Measurements from ENCODE around the gene GRAMD4. TPM values are rescaled to one million over a fixed set of nuclear protein-coding genes. Genes with fewer than 3 reads are reported as not detected.
"Not testable (repeated sequence)": the region's sequence is repeated elsewhere in the genome, so short reads cannot be mapped to it uniquely, and the experiment has no call there.

The GRAMD4 gene
- total RNA-seq, 1 donor from 2014 or later, result 85.7 TPM

DNA sequence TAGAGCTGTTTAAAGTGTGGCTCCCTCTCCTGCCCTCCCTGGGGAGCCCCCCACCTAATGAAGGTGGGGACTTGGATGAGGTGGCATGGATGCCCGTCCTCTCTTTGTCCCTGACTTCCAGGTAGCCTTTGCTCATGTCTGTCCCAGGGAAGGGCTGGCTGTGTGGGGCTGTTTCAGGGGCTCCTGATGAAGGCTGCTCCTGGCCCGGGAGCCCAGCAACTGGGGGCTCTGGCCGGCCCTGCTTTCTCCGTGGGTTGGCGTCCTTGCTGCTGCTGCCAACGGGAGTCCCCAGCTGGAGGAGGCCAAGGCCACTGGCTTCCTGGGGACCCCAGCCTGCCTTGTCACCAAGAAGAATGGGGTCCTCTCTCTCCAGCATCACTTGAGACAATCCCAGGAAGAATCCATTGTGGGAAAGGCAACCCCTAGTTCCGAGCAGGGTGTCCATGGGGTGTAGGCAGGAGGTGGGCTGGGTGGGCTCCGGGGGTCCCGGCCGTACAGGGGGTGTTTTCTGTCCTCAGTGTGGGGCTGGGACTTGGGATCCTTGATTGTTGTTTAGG lies 13.2 kb downstream of the GRAMD4 start:
- TF ChIP-seq, protein P1, sequence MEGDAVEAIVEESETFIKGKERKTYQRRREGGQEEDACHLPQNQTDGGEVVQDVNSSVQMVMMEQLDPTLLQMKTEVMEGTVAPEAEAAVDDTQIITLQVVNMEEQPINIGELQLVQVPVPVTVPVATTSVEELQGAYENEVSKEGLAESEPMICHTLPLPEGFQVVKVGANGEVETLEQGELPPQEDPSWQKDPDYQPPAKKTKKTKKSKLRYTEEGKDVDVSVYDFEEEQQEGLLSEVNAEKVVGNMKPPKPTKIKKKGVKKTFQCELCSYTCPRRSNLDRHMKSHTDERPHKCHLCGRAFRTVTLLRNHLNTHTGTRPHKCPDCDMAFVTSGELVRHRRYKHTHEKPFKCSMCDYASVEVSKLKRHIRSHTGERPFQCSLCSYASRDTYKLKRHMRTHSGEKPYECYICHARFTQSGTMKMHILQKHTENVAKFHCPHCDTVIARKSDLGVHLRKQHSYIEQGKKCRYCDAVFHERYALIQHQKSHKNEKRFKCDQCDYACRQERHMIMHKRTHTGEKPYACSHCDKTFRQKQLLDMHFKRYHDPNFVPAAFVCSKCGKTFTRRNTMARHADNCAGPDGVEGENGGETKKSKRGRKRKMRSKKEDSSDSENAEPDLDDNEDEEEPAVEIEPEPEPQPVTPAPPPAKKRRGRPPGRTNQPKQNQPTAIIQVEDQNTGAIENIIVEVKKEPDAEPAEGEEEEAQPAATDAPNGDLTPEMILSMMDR (IDR thresholded peaks at IDR 0.05; ENCODE audit: partially characterized antibody, unreplicated experiment), result no peak
- no peak overlapping the region for H3K4me3 Mint-ChIP-seq (ENCODE audit: unreplicated experiment)

DNA sequence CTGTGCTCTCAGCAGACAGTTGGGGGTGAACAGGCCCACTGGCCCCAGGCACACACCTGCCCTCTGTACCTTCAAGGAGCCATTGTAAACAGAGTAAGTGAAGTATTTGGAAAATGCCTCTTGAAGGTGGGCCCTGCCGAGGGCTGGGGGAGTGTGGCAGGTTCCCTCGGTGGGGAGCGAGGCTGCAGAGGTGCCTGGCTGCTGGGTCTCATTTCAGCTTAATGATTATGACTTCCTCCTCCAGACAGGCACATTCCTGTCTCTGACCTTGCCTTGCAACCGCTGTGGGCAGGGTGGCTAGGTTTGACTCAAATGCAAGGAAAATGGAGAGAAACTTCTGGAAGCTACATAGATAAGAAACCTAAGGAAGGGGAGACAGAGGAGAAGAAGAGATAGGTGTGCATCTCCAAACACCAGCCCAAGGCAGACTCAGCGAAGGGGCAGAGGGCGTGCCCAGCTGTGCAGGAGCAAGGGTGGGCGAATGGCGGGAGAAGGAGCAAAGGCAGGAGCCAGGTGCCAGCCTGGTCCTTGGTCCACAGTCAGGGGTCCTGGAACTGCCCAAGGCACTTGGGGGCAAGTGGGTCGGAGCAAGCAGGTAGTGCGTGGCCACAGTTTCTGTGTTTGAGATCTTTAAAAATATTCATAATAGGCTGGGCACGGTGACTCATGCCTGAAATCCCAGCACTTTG lies 14.0 kb downstream of the GRAMD4 start:
- peak overlapping the region; percentile 36 for H3K27ac Mint-ChIP-seq (ENCODE audit: unreplicated experiment)
- H3K9me3 Mint-ChIP-seq (ENCODE audit: unreplicated experiment), result peaks cover 14% of the 10 kb centered on the region
- H3K27me3 Mint-ChIP-seq (ENCODE audit: unreplicated experiment), result peaks cover 19% of the 10 kb centered on the region
- peaks cover 14% of the 10 kb centered on the region for H3K4me1 Mint-ChIP-seq (ENCODE audit: low read depth, unreplicated experiment)
- H3K36me3 Mint-ChIP-seq (ENCODE audit: unreplicated experiment), result no peaks in the 10 kb centered on the region
- DNase-seq, result no peak
- TF ChIP-seq, protein P1 (IDR thresholded peaks at IDR 0.05; ENCODE audit: partially characterized antibody, unreplicated experiment), result no peak
- H3K4me3 Mint-ChIP-seq (ENCODE audit: unreplicated experiment), result peak overlapping the region; percentile 67

More for the DNA sequence above, 13.2 kb downstream of the GRAMD4 start:
- H3K9me3 Mint-ChIP-seq (ENCODE audit: unreplicated experiment), result peaks cover 9% of the 10 kb centered on the region
- peaks cover 16% of the 10 kb centered on the region for H3K27me3 Mint-ChIP-seq (ENCODE audit: unreplicated experiment)
- no peak overlapping the region for H3K27ac Mint-ChIP-seq (ENCODE audit: unreplicated experiment)
- H3K36me3 Mint-ChIP-seq (ENCODE audit: unreplicated experiment), result no peaks in the 10 kb centered on the region
- no peak for DNase-seq
- peaks cover 9% of the 10 kb centered on the region for H3K4me1 Mint-ChIP-seq (ENCODE audit: low read depth, unreplicated experiment)

DNA sequence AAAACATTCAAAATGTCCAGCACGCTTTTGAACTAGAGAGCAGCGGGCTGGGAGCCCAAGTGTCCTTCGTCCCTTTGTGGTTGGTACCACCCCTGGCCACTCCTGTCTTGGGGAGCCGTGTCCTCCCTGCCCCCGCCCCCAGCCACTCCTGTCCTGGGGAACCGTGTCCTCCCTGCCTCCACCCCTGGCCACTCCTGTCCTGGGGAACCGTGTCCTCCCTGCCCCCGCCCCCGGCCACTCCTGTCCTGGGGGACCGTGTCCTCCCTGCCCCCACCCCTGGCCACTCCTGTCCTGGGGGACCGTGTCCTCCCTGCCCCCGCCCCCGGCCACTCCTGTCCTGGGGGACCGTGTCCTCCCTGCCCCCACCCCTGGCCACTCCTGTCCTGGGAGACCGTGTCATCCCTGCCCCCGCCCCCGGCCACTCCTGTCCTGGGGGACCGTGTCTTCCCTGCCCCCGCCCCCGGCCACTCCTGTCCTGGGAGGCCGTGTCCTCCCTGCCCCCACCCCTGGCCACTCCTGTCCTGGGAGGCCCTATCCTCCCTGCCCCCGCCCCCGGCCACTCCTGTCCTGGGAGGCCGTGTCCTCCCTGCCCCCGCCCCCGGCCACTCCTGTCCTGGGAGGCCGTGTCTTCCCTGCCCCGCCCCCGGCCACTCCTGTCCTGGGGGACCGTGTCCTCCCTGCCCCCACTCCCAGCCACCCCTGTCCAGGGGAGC lies 14.9 kb downstream of the GRAMD4 start:
- not testable (repeated sequence) for H3K36me3 Mint-ChIP-seq (ENCODE audit: unreplicated experiment); H3K4me3 Mint-ChIP-seq (ENCODE audit: unreplicated experiment); H3K27ac Mint-ChIP-seq (ENCODE audit: unreplicated experiment)
- DNase-seq, result peak; percentile 80
- H3K9me3 Mint-ChIP-seq (ENCODE audit: unreplicated experiment), result peaks cover 18% of the 10 kb centered on the region
- peaks cover 19% of the 10 kb centered on the region for H3K4me1 Mint-ChIP-seq (ENCODE audit: low read depth, unreplicated experiment)
- H3K27me3 Mint-ChIP-seq (ENCODE audit: unreplicated experiment), result peaks cover 19% of the 10 kb centered on the region

DNA sequence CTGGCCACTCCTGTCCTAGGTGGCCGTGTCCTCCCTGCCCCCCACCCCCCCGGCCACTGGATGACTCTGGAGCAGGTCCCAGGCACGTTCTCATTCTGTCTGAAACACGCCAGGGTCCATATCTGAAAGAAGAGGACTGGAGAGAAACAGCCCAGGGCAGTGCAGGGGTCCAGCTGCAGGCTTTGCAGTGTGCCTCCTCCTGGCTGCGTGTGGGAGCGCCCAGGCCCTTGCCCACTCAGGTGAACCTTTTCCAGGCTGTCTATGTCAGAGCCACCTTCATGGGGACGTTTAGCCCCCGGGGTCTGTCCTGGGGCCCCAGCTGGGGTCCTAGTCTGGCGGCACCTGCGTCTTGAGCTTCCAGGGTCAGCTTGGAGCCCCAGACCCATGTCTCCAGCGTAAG lies 15.6 kb downstream of the GRAMD4 start:
- H3K4me3 Mint-ChIP-seq (ENCODE audit: unreplicated experiment), result no peak overlapping the region
- H3K27me3 Mint-ChIP-seq (ENCODE audit: unreplicated experiment), result peaks cover 19% of the 10 kb centered on the region
- no peak overlapping the region for H3K27ac Mint-ChIP-seq (ENCODE audit: unreplicated experiment)
- H3K4me1 Mint-ChIP-seq (ENCODE audit: low read depth, unreplicated experiment), result peaks cover 23% of the 10 kb centered on the region
- no peaks in the 10 kb centered on the region for H3K36me3 Mint-ChIP-seq (ENCODE audit: unreplicated experiment)
- TF ChIP-seq, protein P1 (IDR thresholded peaks at IDR 0.05; ENCODE audit: partially characterized antibody, unreplicated experiment), result no peak
- no peak for DNase-seq
- peaks cover 17% of the 10 kb centered on the region for H3K9me3 Mint-ChIP-seq (ENCODE audit: unreplicated experiment)

DNA sequence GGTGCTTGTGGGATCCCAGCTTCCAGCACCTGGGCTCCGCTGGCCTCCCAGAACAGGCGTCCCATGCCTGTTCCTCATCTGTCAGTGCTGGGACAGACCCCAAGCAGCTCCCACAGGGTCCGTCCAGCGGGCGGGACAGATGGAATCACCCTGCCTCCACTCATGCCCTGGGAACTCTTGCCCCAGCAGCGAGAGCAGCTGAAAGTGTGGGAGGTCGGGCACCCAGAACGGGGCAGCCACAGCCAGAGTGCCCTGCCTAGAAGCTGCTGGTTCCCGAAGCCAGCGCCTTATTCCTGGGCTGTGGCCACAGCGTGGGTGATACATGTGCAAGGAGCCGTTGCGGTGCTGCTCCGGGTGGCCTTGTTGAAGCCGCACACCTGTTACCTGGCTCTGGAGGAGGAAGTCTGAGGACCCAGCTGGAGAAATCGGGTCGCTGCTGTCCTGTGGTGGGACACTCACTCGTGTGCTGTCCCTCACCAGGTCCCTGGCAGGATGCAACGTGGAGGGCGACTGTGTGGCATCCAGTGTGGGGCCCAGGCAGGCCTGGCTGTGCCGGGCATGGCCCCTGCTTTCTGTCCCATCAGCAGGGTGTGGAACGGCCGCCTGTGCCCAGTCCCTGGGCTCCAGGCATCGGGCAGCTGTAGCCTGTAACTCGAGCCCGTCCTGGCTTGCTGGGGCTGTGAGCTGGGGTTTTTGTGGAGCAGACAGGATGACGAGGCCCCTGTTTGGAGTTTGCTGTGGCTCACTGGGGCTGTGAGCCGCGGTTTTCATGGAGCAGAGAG lies 16.2 kb downstream of the GRAMD4 start:
- Mint-ChIP-seq H3K27me3 (ENCODE audit: unreplicated experiment) (peaks cover 20% of the 10 kb centered on the region), H3K4me1 (ENCODE audit: low read depth, unreplicated experiment) (peaks cover 27% of the 10 kb centered on the region), H3K27ac (ENCODE audit: unreplicated experiment) (peak overlapping the region; percentile 17), H3K9me3 (ENCODE audit: unreplicated experiment) (peaks cover 21% of the 10 kb centered on the region), H3K4me3 (ENCODE audit: unreplicated experiment) (no peak overlapping the region), H3K36me3 (ENCODE audit: unreplicated experiment) (peaks cover 4% of the 10 kb centered on the region)
- no peak for DNase-seq
- TF ChIP-seq, protein P1 (IDR thresholded peaks at IDR 0.05; ENCODE audit: partially characterized antibody, unreplicated experiment), result no peak

Measured in glutamatergic neuron (in vitro differentiated cells).